AG04450 (cell line): ENCODE measurements around the gene PARP3. TPM values are rescaled to one million over a fixed set of nuclear protein-coding genes. Genes with fewer than 3 reads are reported as not detected.

Experiments used
- CTCF ChIA-PET: fragments of 300-600, 350-600 bp; formaldehyde crosslinking; extraction: SDS; loops from one replicate; lab custom pipeline; 2022; ENCODE audit warnings: antibody characterized with exemption, inconsistent platforms; lab: Charles Lee
- POLR2A ChIA-PET: fragments of 350-600 bp; formaldehyde crosslinking; extraction: SDS; loops from one replicate; lab custom pipeline; 2021; ENCODE audit warnings: antibody characterized with exemption, inconsistent platforms; lab: Yijun Ruan, JAX
- DNase-seq: peaks from one replicate; pipeline ENCODE4 v3.0.0-alpha.2; 2011; ENCODE audit warnings: low read depth, low spot score
- H3K27ac ChIP-seq: one replicate; pipeline ENCODE4 v1.5.1; 2012; ENCODE audit warnings: low read depth, low read length, control low read depth
- H3K27me3 ChIP-seq: one replicate; pipeline ENCODE4 v1.6.0; 2012; ENCODE audit warnings: low read length; ENCODE audit not compliant: control insufficient read depth, insufficient read depth
- H3K4me3 ChIP-seq: 2 replicates; pipeline ENCODE4 v1.5.1; 2011; ENCODE audit warnings: mild to moderate bottlenecking, low read depth, low read length, control low read depth
- H3K9me3 ChIP-seq: 2 replicates; pipeline ENCODE4 v1.5.1; 2012; ENCODE audit warnings: low read length; ENCODE audit not compliant: control insufficient read depth, insufficient read depth
- polyA plus RNA-seq: library from polyadenylated mRNA; depleted of rRNA; stranded (reverse); fragments of >200 nt; gene quantifications from 2 replicates; pipeline ENCODE4 v1.2.3, GENCODE V29; 2011
- TF ChIP-seq, protein P1 (sequence below): IDR thresholded peaks from 2 replicates; pipeline ENCODE4 v1.5.1; 2011; ENCODE audit warnings: low read depth, low read length, control low read depth, inconsistent platforms

Gene PARP3
- polyA plus RNA-seq, 1 experiment = 7.5 TPM

DNA sequence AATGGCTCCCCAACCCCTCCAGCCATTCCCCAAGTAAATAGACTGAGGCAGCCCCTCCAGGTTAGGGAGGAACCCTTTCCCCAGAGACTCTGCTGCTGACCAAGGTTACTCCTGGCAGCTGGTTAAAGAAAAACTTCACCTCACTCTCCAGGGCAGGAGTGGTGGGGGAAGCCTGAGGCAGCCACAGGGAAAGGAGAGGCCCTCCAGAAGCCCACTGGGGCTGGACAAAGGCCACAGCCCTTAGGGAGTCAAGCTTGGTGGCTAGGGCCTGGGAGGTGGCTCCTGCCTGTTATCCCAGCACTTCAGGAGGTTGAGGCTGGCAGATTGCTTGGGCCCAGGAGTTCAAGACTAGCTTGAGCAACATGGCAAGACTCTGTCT lies 42.1 kb downstream of the PARP3 start:
- ChIA-PET POLR2A (interaction anchor here (0.5 to 2.9 kb wide), 6 partner anchors 8 to 70 kb away, joined by 3 to 29 read pairs (median 6); partner anchors contain the start of genes ABHD14A, ABHD14B and RPL29), CTCF (interaction anchor here (3.9 to 5.6 kb wide), 2 partner anchors 10 to 42 kb away, joined by 24 to 48 read pairs; partner anchors contain the start of genes ABHD14A, ABHD14B, PARP3 and RRP9)
- H3K4me3 ChIP-seq = peak overlapping the region; percentile 73
- no peak for DNase-seq
- no peaks in the 10 kb centered on the region; the same call in 1 of the 2 replicates for H3K9me3 ChIP-seq
- H3K27ac ChIP-seq = peak overlapping the region; percentile 31
- no peaks in the 10 kb centered on the region for H3K27me3 ChIP-seq
- TF ChIP-seq, protein P1, sequence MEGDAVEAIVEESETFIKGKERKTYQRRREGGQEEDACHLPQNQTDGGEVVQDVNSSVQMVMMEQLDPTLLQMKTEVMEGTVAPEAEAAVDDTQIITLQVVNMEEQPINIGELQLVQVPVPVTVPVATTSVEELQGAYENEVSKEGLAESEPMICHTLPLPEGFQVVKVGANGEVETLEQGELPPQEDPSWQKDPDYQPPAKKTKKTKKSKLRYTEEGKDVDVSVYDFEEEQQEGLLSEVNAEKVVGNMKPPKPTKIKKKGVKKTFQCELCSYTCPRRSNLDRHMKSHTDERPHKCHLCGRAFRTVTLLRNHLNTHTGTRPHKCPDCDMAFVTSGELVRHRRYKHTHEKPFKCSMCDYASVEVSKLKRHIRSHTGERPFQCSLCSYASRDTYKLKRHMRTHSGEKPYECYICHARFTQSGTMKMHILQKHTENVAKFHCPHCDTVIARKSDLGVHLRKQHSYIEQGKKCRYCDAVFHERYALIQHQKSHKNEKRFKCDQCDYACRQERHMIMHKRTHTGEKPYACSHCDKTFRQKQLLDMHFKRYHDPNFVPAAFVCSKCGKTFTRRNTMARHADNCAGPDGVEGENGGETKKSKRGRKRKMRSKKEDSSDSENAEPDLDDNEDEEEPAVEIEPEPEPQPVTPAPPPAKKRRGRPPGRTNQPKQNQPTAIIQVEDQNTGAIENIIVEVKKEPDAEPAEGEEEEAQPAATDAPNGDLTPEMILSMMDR = no peak

DNA sequence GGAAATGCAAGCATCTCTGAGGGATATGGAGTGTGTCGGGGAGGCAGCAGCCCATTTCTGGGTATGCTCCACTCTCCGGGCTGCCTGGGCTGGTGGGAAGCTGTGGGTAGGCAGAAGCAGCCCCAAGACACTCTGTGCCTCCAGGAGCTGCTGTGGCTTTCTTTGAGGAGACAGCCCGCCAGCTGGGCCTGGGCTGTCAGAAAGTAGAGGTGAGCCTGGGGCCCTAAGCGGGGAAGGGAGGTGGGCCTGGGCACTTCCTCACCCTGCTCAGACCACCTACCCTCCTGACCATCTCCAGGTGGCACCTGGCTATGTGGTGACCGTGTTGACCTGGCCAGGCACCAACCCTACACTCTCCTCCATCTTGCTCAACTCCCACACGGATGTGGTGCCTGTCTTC lies 42.9 kb downstream of the PARP3 start:
- POLR2A ChIA-PET = interaction anchor here (1.2 kb wide), 1 partner anchor 17 kb away, joined by 3 read pairs; no protein-coding TSS in a partner anchor
- Histone ChIP-seq H3K9me3 (no peaks in the 10 kb centered on the region; the same call in 1 of the 2 replicates), H3K27me3 (no peaks in the 10 kb centered on the region), H3K27ac (no peak overlapping the region), H3K4me3 (no peak overlapping the region)
- DNase-seq = no peak
- CTCF ChIA-PET = interaction anchor here (0.9 to 5.6 kb wide), 3 partner anchors 10 to 43 kb away, joined by 6 to 48 read pairs (median 24); partner anchors contain the start of genes ABHD14A, ABHD14B, PARP3 and RRP9
- TF ChIP-seq, protein P1 = no peak

GRCh38 chr3:51986010-51986947 lies 44.1 kb downstream of the PARP3 start:
- TF ChIP-seq, protein P1 = no peak
- H3K9me3 ChIP-seq = no peaks in the 10 kb centered on the region; the same call in 1 of the 2 replicates
- no peaks in the 10 kb centered on the region for H3K27me3 ChIP-seq
- POLR2A ChIA-PET = interaction anchor here (1.1 kb wide), 1 partner anchor 9 kb away, joined by 4 read pairs; the partner anchor contains the start of gene RPL29
- H3K27ac ChIP-seq = no peak overlapping the region
- no peak for DNase-seq
- no peak overlapping the region for H3K4me3 ChIP-seq
- CTCF ChIA-PET = interaction anchor here (0.6 to 1.6 kb wide), 2 partner anchors 12 to 70 kb away, joined by 3 to 7 read pairs; partner anchors contain the start of genes ABHD14B and DUSP7

DNA sequence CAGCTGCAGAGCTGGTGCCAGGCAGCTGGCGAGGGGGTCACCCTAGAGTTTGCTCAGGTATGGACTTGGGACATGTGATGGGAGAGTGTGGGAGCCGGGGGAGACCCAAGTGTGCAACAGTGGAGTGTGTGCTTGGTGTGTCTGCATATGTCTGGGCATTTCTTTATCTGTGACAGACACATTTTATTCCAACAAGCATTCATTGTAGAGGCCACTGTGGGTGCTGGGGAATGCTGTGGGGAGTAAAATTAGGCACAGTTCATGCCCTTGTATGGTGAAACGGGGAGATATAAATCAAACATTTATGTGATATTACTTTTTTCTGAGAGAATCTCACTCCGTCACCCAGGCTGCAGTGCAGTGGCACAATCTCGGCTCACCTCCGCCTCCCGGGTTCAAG lies 45.4 kb downstream of the PARP3 start:
- ChIA-PET POLR2A (interaction anchor here (1.1 kb wide), 2 partner anchors 8 to 1418 kb away, joined by 3 to 4 read pairs; partner anchors contain the start of genes HEMK1 and RPL29), CTCF (interaction anchor here (1.6 kb wide), 1 partner anchor 14 kb away, joined by 7 read pairs; the partner anchor contains the start of gene ABHD14B)
- DNase-seq = no peak
- Histone ChIP-seq H3K27me3 (no peaks in the 10 kb centered on the region), H3K9me3 (no peaks in the 10 kb centered on the region; the same call in 1 of the 2 replicates), H3K4me3 (no peak overlapping the region), H3K27ac (no peak overlapping the region)
- TF ChIP-seq, protein P1 = no peak
